ENCODE results near the gene EFCAB3.
"Not testable (repeated sequence)": the region's sequence is repeated elsewhere in the genome, so short reads cannot be mapped to it uniquely, and the experiment has no call there.

Gene EFCAB3

GRCh38 chr17:62465271-62465670 is 84.9 kb downstream of the EFCAB3 start:
- DNase-seq, result not testable (repeated sequence)

Data from left hindlimb (tissue), 1 donor.